ENCODE results near the gene ZBTB16. TPM values are rescaled to one million over a fixed set of nuclear protein-coding genes. Genes with fewer than 3 reads are reported as not detected.
A peak's percentile ranks its signal among the peaks of the same experiment; 100 is the strongest.

The ZBTB16 gene
- total and polyA plus RNA-seq, 11 donors: 15.3 to 130 (median 62.8) TPM

DNA sequence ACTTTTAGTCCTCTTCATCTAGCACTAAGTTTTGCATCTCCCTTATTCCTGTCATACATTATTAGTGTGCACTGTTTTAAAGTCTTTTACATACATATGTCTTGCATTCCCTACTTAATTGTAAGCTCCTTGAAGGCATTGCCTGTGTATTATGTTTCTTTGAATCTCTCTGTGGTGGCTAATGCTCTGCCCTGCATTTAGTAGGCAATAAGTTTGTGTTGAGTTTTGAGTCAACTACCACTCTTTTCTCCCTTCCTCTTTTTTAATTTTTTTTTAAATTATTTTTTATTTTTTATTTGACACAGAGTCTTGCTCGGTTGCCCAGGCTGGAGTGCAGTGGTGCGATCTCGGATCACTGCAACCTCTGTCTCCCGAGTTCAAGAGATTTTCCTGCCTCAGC lies 78.9 kb downstream of the ZBTB16 start:
- no peak overlapping the region for H3K4me3 ChIP-seq
- ATAC-seq: no peak
- H3K36me3 ChIP-seq: peaks cover 0 to 7% (median 0%) of the 10 kb centered on the region in 9 donors
- H3K27ac ChIP-seq: peak overlapping the region in 11 of 12 donors; percentile 48 to 86 (median 64)
- no peaks in the 10 kb centered on the region for H3K27me3 ChIP-seq
- H3K4me1 ChIP-seq: peaks cover 56 to 100% (median 86%) of the 10 kb centered on the region in 12 donors
- TF ChIP-seq POLR2A (IDR thresholded peaks at IDR 0.05): no peak
- TF ChIP-seq, protein P1, sequence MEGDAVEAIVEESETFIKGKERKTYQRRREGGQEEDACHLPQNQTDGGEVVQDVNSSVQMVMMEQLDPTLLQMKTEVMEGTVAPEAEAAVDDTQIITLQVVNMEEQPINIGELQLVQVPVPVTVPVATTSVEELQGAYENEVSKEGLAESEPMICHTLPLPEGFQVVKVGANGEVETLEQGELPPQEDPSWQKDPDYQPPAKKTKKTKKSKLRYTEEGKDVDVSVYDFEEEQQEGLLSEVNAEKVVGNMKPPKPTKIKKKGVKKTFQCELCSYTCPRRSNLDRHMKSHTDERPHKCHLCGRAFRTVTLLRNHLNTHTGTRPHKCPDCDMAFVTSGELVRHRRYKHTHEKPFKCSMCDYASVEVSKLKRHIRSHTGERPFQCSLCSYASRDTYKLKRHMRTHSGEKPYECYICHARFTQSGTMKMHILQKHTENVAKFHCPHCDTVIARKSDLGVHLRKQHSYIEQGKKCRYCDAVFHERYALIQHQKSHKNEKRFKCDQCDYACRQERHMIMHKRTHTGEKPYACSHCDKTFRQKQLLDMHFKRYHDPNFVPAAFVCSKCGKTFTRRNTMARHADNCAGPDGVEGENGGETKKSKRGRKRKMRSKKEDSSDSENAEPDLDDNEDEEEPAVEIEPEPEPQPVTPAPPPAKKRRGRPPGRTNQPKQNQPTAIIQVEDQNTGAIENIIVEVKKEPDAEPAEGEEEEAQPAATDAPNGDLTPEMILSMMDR (IDR thresholded peaks at IDR 0.05): no peak
- 79 to 95% (median 91%) methylated on average over 4 of the region's 4 CpGs for WGBS, 4 donors
- intact Hi-C loops (cut with DNase I): loop anchor here in 1 of 10 donors (10.0 kb wide), 1 partner anchor 54 kb away; no protein-coding TSS in a partner anchor
- no peak for DNase-seq
- H3K9me3 ChIP-seq: no peaks in the 10 kb centered on the region

DNA sequence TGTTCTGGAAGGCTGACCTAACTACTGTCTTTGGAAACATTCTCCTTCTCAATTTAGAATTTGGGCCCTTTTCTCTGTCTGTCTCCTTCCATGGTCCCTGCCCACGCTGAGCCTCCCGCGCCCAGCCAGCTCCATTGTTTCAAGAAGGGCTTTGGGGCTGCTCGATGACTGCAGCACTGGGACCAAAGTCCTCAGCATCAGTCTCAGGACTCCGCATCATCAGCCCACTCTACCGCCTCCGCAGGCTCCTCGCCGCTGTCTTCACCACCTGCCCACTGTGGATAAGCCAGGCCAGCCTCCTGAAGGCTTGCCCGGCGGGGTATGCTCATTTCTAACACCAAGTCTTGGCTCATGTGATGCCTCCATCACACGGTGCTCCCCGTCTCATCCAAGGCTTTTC lies 81.3 kb downstream of the ZBTB16 start:
- ATAC-seq (no peak), DNase-seq (no peak)
- 82 to 95% (median 85%) methylated on average over 13 of the region's 13 CpGs for WGBS, 4 donors
- Histone ChIP-seq H3K27me3 (no peaks in the 10 kb centered on the region), H3K36me3 (peaks cover 0 to 7% (median 0%) of the 10 kb centered on the region in 9 donors), H3K4me1 (peaks cover 51 to 100% (median 84%) of the 10 kb centered on the region in 12 donors), H3K27ac (peak overlapping the region in 4 of 12 donors; percentile 59 to 86 (median 63)), H3K9me3 (no peaks in the 10 kb centered on the region), H3K4me3 (no peak overlapping the region)
- intact Hi-C loops (cut with DNase I): loop anchor here in 1 of 10 donors (5.0 kb wide), 1 partner anchor 79 kb away; no protein-coding TSS in a partner anchor
- no peak for TF ChIP-seq POLR2A (IDR thresholded peaks at IDR 0.05)
- TF ChIP-seq, protein P1 (IDR thresholded peaks at IDR 0.05): no peak

DNA sequence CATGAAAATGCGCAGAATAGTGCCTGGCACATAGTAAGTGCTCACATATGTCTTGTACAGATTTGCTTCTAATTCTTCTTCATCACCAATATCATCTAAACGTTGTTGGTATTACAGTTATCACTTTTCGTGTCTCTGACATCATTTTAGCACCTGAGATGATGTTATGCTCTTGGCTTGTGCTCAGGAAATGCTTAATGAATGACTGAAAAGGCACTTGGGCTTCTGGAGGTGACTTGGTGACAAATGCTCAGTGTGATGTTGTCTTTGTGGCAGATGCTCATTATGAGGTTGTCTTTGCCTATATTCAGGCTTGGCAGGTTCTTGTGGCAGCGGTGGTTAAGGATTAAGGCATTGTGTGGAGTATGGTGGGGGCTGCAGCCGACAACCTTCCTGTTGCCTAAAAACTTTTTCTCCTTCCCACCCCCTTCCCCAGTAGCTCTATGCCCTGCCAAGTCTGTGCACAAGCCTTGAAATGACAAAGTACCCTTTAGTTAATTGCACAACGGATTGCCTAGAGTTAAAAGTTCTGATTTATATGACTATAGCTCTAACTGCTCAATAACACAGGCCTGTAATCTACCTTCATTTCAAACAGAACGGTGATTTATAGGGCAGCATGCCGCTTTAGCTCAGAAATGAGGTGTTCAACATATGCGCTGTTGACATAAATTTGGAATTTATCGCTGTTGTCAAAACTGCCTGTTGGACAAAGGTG lies 82.5 kb downstream of the ZBTB16 start:
- 72 to 78% (median 77%) methylated on average over 10 of the region's 10 CpGs for WGBS, 4 donors
- Histone ChIP-seq H3K36me3 (peaks cover 0 to 7% (median 0%) of the 10 kb centered on the region in 9 donors), H3K27ac (peak overlapping the region in 5 of 12 donors; percentile 16 to 60 (median 26)), H3K4me3 (no peak overlapping the region), H3K4me1 (peaks cover 45 to 100% (median 83%) of the 10 kb centered on the region in 12 donors), H3K27me3 (no peaks in the 10 kb centered on the region), H3K9me3 (no peaks in the 10 kb centered on the region)
- DNase-seq (no peak), ATAC-seq (no peak)
- intact Hi-C loops (cut with DNase I): loop anchor here in 1 of 10 donors (5.0 kb wide), 1 partner anchor 80 kb away; no protein-coding TSS in a partner anchor
- TF ChIP-seq, protein P1 (IDR thresholded peaks at IDR 0.05): no peak
- TF ChIP-seq POLR2A (IDR thresholded peaks at IDR 0.05): no peak

DNA sequence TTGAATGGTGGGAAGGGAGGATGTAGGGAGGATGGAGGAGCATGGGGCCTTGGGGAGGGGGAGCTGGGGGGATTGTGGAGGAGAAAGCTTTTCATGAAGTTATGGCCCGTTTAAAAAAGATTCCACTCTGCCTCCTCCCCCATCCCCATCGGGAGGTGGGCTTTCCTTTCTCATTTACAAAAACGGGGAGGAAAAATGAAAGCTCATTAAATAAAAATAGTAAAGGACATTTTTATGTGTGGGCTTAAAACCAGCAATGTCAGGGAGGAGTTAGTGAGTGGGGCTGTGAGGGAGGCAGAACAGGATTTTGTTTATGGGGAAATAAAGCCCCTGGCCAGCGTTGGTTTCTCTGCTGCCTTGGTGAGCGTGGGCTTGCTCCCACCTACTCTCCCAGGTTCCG lies 83.2 kb downstream of the ZBTB16 start:
- Histone ChIP-seq H3K36me3 (peaks cover 0 to 7% (median 0%) of the 10 kb centered on the region in 9 donors), H3K4me3 (no peak overlapping the region), H3K27ac (peak overlapping the region in 5 of 12 donors; percentile 9 to 60 (median 33)), H3K4me1 (peaks cover 38 to 100% (median 83%) of the 10 kb centered on the region in 12 donors), H3K9me3 (no peaks in the 10 kb centered on the region), H3K27me3 (no peaks in the 10 kb centered on the region)
- WGBS, 4 donors: 70 to 80% (median 77%) methylated on average over 6 of the region's 6 CpGs
- DNase-seq (no peak), ATAC-seq (no peak)
- no peak for TF ChIP-seq POLR2A (IDR thresholded peaks at IDR 0.05)
- TF ChIP-seq, protein P1 (IDR thresholded peaks at IDR 0.05): no peak
- intact Hi-C loops (cut with DNase I): loop anchor here in 1 of 10 donors (5.0 kb wide), 1 partner anchor 80 kb away; no protein-coding TSS in a partner anchor

Measured in heart left ventricle (tissue), 16 donors.